ENCODE results near the gene SLCO3A1. TPM values are rescaled to one million over a fixed set of nuclear protein-coding genes. Genes with fewer than 3 reads are reported as not detected.

The SLCO3A1 gene
- polyA plus RNA-seq, 1 donor, result 5.1 TPM

- DNase-seq, result no peak
These were observed 7.7 kb downstream of the SLCO3A1 start for GRCh38 chr15:91861223-91861622.

GRCh38 chr15:91862891-91863504 is 9.5 kb downstream of the SLCO3A1 start:
- DNase-seq, result no peak

GRCh38 chr15:91863621-91864255 is 10.2 kb downstream of the SLCO3A1 start:
- no peak for DNase-seq

GRCh38 chr15:91864664-91865063 is 11.2 kb downstream of the SLCO3A1 start:
- DNase-seq, result no peak

GRCh38 chr15:91865486-91865885 is 12.0 kb downstream of the SLCO3A1 start:
- DNase-seq, result no peak

- DNase-seq, result no peak
These were observed 12.4 kb downstream of the SLCO3A1 start for GRCh38 chr15:91865950-91866349.

- no peak for DNase-seq
These were observed 12.9 kb downstream of the SLCO3A1 start for GRCh38 chr15:91866371-91866905.

- DNase-seq, result no peak
These were observed 13.5 kb downstream of the SLCO3A1 start for GRCh38 chr15:91866971-91867372.

- DNase-seq, result peak; percentile 69
These were observed 14.1 kb downstream of the SLCO3A1 start for GRCh38 chr15:91867581-91868026.

- no peak for DNase-seq
These were observed 17.5 kb downstream of the SLCO3A1 start for GRCh38 chr15:91870876-91871537.

- no peak for DNase-seq
These were observed 18.3 kb downstream of the SLCO3A1 start for GRCh38 chr15:91871837-91872236.

- DNase-seq, result no peak
These were observed 19.0 kb downstream of the SLCO3A1 start for GRCh38 chr15:91872356-91873137.

GRCh38 chr15:91873138-91873536 is 19.6 kb downstream of the SLCO3A1 start:
- DNase-seq, result no peak

- DNase-seq, result no peak
These were observed 20.7 kb downstream of the SLCO3A1 start for GRCh38 chr15:91874171-91874570.

GRCh38 chr15:91874992-91875660 is 21.6 kb downstream of the SLCO3A1 start:
- DNase-seq, result no peak

GRCh38 chr15:91876187-91876586 is 22.7 kb downstream of the SLCO3A1 start:
- no peak for DNase-seq

GRCh38 chr15:91878319-91878870 is 24.9 kb downstream of the SLCO3A1 start:
- no peak for DNase-seq

GRCh38 chr15:91879158-91879557 is 25.6 kb downstream of the SLCO3A1 start:
- DNase-seq, result no peak

GRCh38 chr15:91880373-91880772 is 26.9 kb downstream of the SLCO3A1 start:
- DNase-seq, result no peak

GRCh38 chr15:91881569-91882297 is 28.2 kb downstream of the SLCO3A1 start:
- DNase-seq, result no peak

Measured in hindlimb muscle (tissue), 1 donor.